IMR-90 (cell line): ENCODE results near the gene STOML1. TPM values are rescaled to one million over a fixed set of nuclear protein-coding genes. Genes with fewer than 3 reads are reported as not detected.

Experiments used
- ATAC-seq: fragments of 200-7000 bp; cut with Tn5 transposase; 2 replicates; pipeline ENCODE4 v1.9.1; 2020; ENCODE audit warnings: low read depth, mild to moderate bottlenecking, moderate library complexity
- BruUV-seq: library from RNA; stranded (reverse); fragments of 400-500 nt; replicated peaks from 2 replicates; lab custom pipeline; 2021; lab: Mats Ljungman, UMichigan
- CTCF ChIA-PET: fragments of 300-600 bp; formaldehyde crosslinking; extraction: SDS; loops from one replicate; lab custom pipeline; 2021; ENCODE audit warnings: antibody characterized with exemption; lab: Yijun Ruan, JAX
- POLR2A ChIA-PET: fragments of 300-600 bp; sonication (Branson Sonifier 250); formaldehyde crosslinking; loops from one replicate; lab custom pipeline; 2022; ENCODE audit warnings: antibody characterized with exemption; ENCODE audit not compliant: unreplicated experiment; lab: Charles Lee
- DNase-seq: peaks from one replicate; pipeline ENCODE4 v3.0.0; 2013
- H2AFZ ChIP-seq: replicated peaks from 2 replicates; pipeline ENCODE3; 2013; ENCODE audit warnings: low read length, mild to moderate bottlenecking; ENCODE audit not compliant: poor library complexity
- H2AK5ac ChIP-seq: 2 replicates; pipeline ENCODE4 v1.6.1; 2013; ENCODE audit warnings: low read depth, low read length, inconsistent platforms
- H2AK9ac ChIP-seq: replicated peaks from 2 replicates; pipeline ENCODE3; 2013; ENCODE audit warnings: mild to moderate bottlenecking, low read depth, low read length, moderate library complexity; ENCODE audit not compliant: poor library complexity
- H2BK120ac ChIP-seq: 2 replicates; pipeline ENCODE4 v1.6.1; 2013; ENCODE audit warnings: low read depth, low read length, inconsistent platforms
- H2BK15ac ChIP-seq: 3 replicates; pipeline ENCODE4 v1.6.1; 2013; ENCODE audit warnings: low read depth, low read length, inconsistent platforms
- H2BK20ac ChIP-seq: 2 replicates; pipeline ENCODE4 v1.6.1; 2013; ENCODE audit warnings: low read depth, mild to moderate bottlenecking, inconsistent platforms, low read length, moderate library complexity
- H2BK5ac ChIP-seq: 2 replicates; pipeline ENCODE4 v1.6.1; 2013; ENCODE audit warnings: mild to moderate bottlenecking, low read depth, low read length, inconsistent platforms; ENCODE audit not compliant: poor library complexity, severe bottlenecking
- H3K14ac ChIP-seq: replicated peaks from 2 replicates; pipeline ENCODE4 v1.6.1; 2013; ENCODE audit warnings: low read depth, low read length, inconsistent platforms
- H3K18ac ChIP-seq: 2 replicates; pipeline ENCODE4 v1.6.1; 2013; ENCODE audit warnings: low read depth, low read length, control low read depth
- H3K23ac ChIP-seq: 2 replicates; pipeline ENCODE4 v1.6.1; 2013; ENCODE audit warnings: low read depth, low read length, inconsistent platforms
- H3K27ac ChIP-seq: 2 replicates; pipeline ENCODE4 v1.5.1; 2013; ENCODE audit warnings: mild to moderate bottlenecking, control low read depth, low read length; ENCODE audit not compliant: insufficient read depth
- H3K27me3 ChIP-seq: 2 replicates; pipeline ENCODE4 v1.6.1; 2013; ENCODE audit warnings: low read length; ENCODE audit not compliant: control insufficient read depth, insufficient read depth
- H3K36me3 ChIP-seq: 2 replicates; pipeline ENCODE4 v1.6.1; 2013; ENCODE audit warnings: low read length, mixed read lengths; ENCODE audit not compliant: control insufficient read depth, insufficient read depth
- H3K4ac ChIP-seq: 2 replicates; pipeline ENCODE4 v1.6.1; 2013; ENCODE audit warnings: low read depth, low read length, inconsistent platforms
- H3K4me1 ChIP-seq: 2 replicates; pipeline ENCODE4 v1.6.1; 2013; ENCODE audit warnings: low read length, mixed read lengths; ENCODE audit not compliant: control insufficient read depth, insufficient read depth
- H3K4me2 ChIP-seq: 2 replicates; pipeline ENCODE4 v1.6.1; 2013; ENCODE audit warnings: low read depth, mild to moderate bottlenecking, control low read depth, low read length, moderate library complexity
- H3K4me3 ChIP-seq: 2 replicates; pipeline ENCODE4 v1.5.1; 2013; ENCODE audit warnings: low read depth, mild to moderate bottlenecking, control low read depth, low read length, moderate library complexity; ENCODE audit not compliant: insufficient read depth
- H3K56ac ChIP-seq: 2 replicates; pipeline ENCODE4 v1.6.1; 2013; ENCODE audit warnings: low read length, inconsistent platforms; ENCODE audit not compliant: insufficient read depth; ENCODE audit errors: extremely low read depth
- H3K79me1 ChIP-seq, 2 experiments: 2 replicates each; pipeline ENCODE4 v1.6.1; 2013; ENCODE audit warnings: low read length in 2 of 2, inconsistent platforms in 1 of 2, low read depth in 1 of 2
- H3K9ac ChIP-seq: 2 replicates; pipeline ENCODE4 v1.6.1; 2013; ENCODE audit warnings: low read depth, low read length, control low read depth
- H3K9me1 ChIP-seq: 2 replicates; pipeline ENCODE4 v1.6.1; 2013; ENCODE audit warnings: low read length, inconsistent platforms; ENCODE audit not compliant: insufficient read depth
- H3K9me3 ChIP-seq: 2 replicates; pipeline ENCODE4 v1.6.1; 2013; ENCODE audit warnings: low read length; ENCODE audit not compliant: control insufficient read depth, insufficient read depth
- H4K20me1 ChIP-seq: 2 replicates; pipeline ENCODE4 v1.6.1; 2013; ENCODE audit warnings: low read length, inconsistent platforms; ENCODE audit not compliant: insufficient read depth
- H4K5ac ChIP-seq: 2 replicates; pipeline ENCODE4 v1.6.1; 2013; ENCODE audit warnings: mild to moderate bottlenecking, low read depth, low read length, control low read depth
- H4K8ac ChIP-seq, 2 experiments: 2 replicates each; pipeline ENCODE4 v1.6.1; 2013; ENCODE audit warnings: low read depth in 2 of 2, low read length in 2 of 2, control low read depth in 1 of 2, inconsistent platforms in 1 of 2
- H4K91ac ChIP-seq: 2 replicates; pipeline ENCODE4 v1.6.1; 2013; ENCODE audit warnings: low read depth, low read length, inconsistent platforms; ENCODE audit not compliant: insufficient read depth
- CEBPB ChIP-seq: IDR thresholded peaks from 2 replicates; pipeline ENCODE4 v1.6.1; 2012; ENCODE audit warnings: low read depth, low read length, improper control_type of control experiment
- CTCF ChIP-seq: conservative IDR thresholded peaks from 2 replicates; pipeline ENCODE4 v1.5.1; 2012; ENCODE audit warnings: mild to moderate bottlenecking, low read depth, low read length, improper control_type of control experiment
- MAZ ChIP-seq: IDR thresholded peaks from 2 replicates; pipeline ENCODE4 v1.6.1; 2012; ENCODE audit warnings: low read depth, mild to moderate bottlenecking, low read length, improper control_type of control experiment, moderate library complexity, borderline replicate concordance
- NFE2L2 ChIP-seq: fragments of 150-350 bp; IDR thresholded peaks from 2 replicates; pipeline ENCODE4 v1.6.1; 2016; ENCODE audit warnings: low read depth, mild to moderate bottlenecking, low read length
- POLR2A ChIP-seq: IDR thresholded peaks from 2 replicates; pipeline ENCODE4 v1.6.1; 2012; ENCODE audit warnings: mild to moderate bottlenecking, low read depth, low read length
- RAD21 ChIP-seq: IDR thresholded peaks from 2 replicates; pipeline ENCODE4 v1.6.1; 2012; ENCODE audit warnings: low read length, improper control_type of control experiment
- SMC3 ChIP-seq: fragments of 150-350 bp; IDR thresholded peaks from 2 replicates; pipeline ENCODE4 v1.6.1; 2016; ENCODE audit warnings: low read depth, mild to moderate bottlenecking, antibody characterized with exemption, low read length, moderate library complexity
- WGBS, 2 experiments: methylation state at CpG; one replicate each; pipeline versions ENCODE4 v1.1.5 to v1.1.7; 2013; ENCODE audit warnings: missing lambda C conversion rate in 2 of 2; ENCODE audit not compliant: insufficient read length in 1 of 2; ENCODE audit errors: extremely low coverage in 2 of 2; 5-methylcytosine and 5-hydroxymethylcytosine counted together
- dilution Hi-C: fragments of 300-500 bp; cut with HindIII; formaldehyde crosslinking; loops from one replicate; pipeline ENCODE4 v1.14.3; 2018; ENCODE audit warnings: low sequenced_read_pairs; ENCODE audit not compliant: unreplicated experiment
- in situ Hi-C: fragments of 300-500 bp; cut with MboI; formaldehyde crosslinking; loops from 3 replicates; pipeline ENCODE4 v1.14.3; 2019; ENCODE audit warnings: low sequenced_read_pairs, inconsistent platforms, mixed read lengths
- intact Hi-C: fragments of 100-400 bp; cut with micrococcal nuclease; formaldehyde crosslinking; loops from 2 replicates; pipeline ENCODE4 v1.10.0; 2022
- polyA plus RNA-seq, 3 experiments: library from polyadenylated mRNA; depleted of rRNA; stranded (reverse); fragments of >200 nt; gene quantifications; 2 replicates each; pipeline ENCODE4 v1.2.3, GENCODE V29; 2012; ENCODE audit warnings: low replicate concordance in 1 of 3
- total RNA-seq: library from RNA; depleted of rRNA; stranded (reverse); fragments of >200 nt; gene quantifications from 2 replicates; pipeline ENCODE4 v1.2.3, GENCODE V29; 2012

Gene STOML1
- total and polyA plus RNA-seq, 2 of the 4 experiments (the other 2 are of a cell fraction), result 11.8 to 21.2 TPM

DNA sequence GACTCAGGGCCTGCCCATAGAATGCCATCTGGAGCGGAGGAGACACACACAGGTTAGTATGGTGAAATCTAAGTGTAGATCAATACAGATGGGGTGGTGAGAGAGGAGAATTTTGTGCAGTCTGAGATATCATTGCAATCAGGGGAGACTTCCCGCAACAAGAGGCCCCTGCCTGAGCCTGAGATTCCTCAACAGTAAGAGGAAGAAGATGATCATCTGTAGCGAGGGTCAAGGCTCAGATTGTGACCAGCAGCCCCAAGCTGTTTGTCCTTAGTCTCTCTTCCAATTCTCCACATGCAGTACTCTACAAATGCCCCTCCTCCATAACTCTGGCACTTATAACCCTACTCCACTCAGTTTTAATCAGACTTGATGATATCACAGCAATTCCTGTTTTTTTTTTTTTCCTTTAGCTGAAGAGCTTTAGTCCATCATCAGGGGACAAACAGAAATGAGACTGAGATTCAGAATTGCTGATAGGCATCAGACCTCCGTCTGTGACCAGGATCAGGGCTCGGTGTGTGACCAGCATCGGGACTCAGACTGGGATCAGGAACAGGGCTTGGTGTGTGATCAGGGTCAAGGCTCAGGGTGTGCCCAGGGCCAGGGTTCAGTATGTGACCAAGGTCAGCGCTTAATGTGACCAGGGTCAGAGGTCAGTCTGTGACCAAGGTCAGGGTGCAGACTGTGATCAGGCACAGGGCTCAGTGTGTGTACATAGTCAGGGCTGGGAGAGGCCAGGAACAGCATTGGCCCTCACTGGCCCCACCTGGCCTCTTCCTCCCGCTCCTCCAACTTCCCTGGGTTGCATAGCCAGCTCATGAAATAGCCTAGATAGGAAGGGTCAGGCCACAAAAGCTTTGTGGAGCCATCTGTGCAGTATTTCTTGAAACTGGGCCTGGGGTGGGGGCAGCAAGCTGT is 51.8 kb downstream of the STOML1 start:
- Histone ChIP-seq H4K91ac (peak overlapping the region; percentile 98), H4K8ac (peak overlapping the region; percentile 98 to 100), H3K4me1 (peaks cover 53% of the 10 kb centered on the region), H3K9me1 (peaks cover 39% of the 10 kb centered on the region), H3K23ac (peak overlapping the region; percentile 85), H3K36me3 (peaks cover 22% of the 10 kb centered on the region), H2AK5ac (peak overlapping the region; percentile 100), H2BK120ac (peak overlapping the region; percentile 99), H3K27ac (peak overlapping the region; percentile 71), H3K4me3 (no peak overlapping the region), H3K27me3 (no peaks in the 10 kb centered on the region), H3K4me2 (peak overlapping the region; percentile 42), H2BK15ac (peak overlapping the region; percentile 98; the same call in 2 of the 3 replicates), H2AFZ (peak overlapping the region; percentile 74), H3K4ac (peak overlapping the region; percentile 100), H3K18ac (peak overlapping the region; percentile 92), H2BK20ac (peak overlapping the region; percentile 83), H3K56ac (peak overlapping the region; percentile 70), H4K5ac (peak overlapping the region; percentile 98), H3K79me1 (peaks cover 51 to 93% of the 10 kb centered on the region in 2 experiments), H3K9me3 (no peaks in the 10 kb centered on the region), H3K9ac (peak overlapping the region; percentile 57), H3K14ac (peak overlapping the region; percentile 50), H4K20me1 (peaks cover 16% of the 10 kb centered on the region), H2BK5ac (peak overlapping the region; percentile 97), H2AK9ac (peak overlapping the region; percentile 98)
- no TSS peak for BruUV-seq
- ATAC-seq (peak; percentile 2), DNase-seq (no peak)
- intact Hi-C loops, result no loop called here
- dilution Hi-C loops, result no loop called here
- WGBS, 2 experiments, result 62% methylated on average over 3 of the region's 8 CpGs; no CpG with 5 or more reads in 1 of the 2 experiments
- in situ Hi-C loops, result no loop called here
- no peak for TF ChIP-seq NFE2L2
- TF ChIP-seq RAD21, result no peak
- TF ChIP-seq CTCF, result no peak
- TF ChIP-seq SMC3, result no peak
- TF ChIP-seq CEBPB, result no peak
- no peak for TF ChIP-seq MAZ
- 0 out of 2 replicates have a peak, but pooled peaks have one; percentile 10 for TF ChIP-seq POLR2A
- POLR2A ChIA-PET, result interaction anchor here (1.0 kb wide), 1 partner anchor 11 kb away, joined by 6 read pairs; no protein-coding TSS in a partner anchor
- CTCF ChIA-PET, result interaction anchor here (0.7 to 1.2 kb wide), 3 partner anchors 11 to 43 kb away, joined by 3 to 6 read pairs (median 4); no protein-coding TSS in a partner anchor
